MV-4-11 (cell line): ENCODE data around the gene ADORA2B.

Experiments
- DNase-seq: peaks from one replicate; lab custom pipeline; 2025; lab: John Stamatoyannopoulos, UW

Gene ADORA2B

GRCh38 chr17:15996322-15996721, 51.4 kb downstream of the ADORA2B start:
- DNase-seq: no peak

- DNase-seq: peak; percentile 91
Measured at GRCh38 chr17:15998031-15998562, 53.2 kb downstream of the ADORA2B start.

GRCh38 chr17:15999141-15999973, 54.4 kb downstream of the ADORA2B start, which contains the start of the genes TTC19 and ZSWIM7:
Gene TTC19, plus strand, starts transcription at chr17:15999824. Its CDS starts 25 bp downstream, at chr17:15999849.
Gene ZSWIM7, minus strand, starts transcription at chr17:15999704. Its CDS starts 110 bp downstream, at chr17:15999594.
- DNase-seq: peak; percentile 88

GRCh38 chr17:15999974-16000827, 55.3 kb downstream of the ADORA2B start:
- no peak for DNase-seq

- peak; percentile 12 for DNase-seq
Measured at GRCh38 chr17:16001226-16001897, 56.4 kb downstream of the ADORA2B start.

- DNase-seq: no peak
Measured at GRCh38 chr17:16002708-16003260, 57.9 kb downstream of the ADORA2B start.

- no peak for DNase-seq
Measured at GRCh38 chr17:16003841-16004240, 58.9 kb downstream of the ADORA2B start.

- no peak for DNase-seq
Measured at GRCh38 chr17:16005636-16006035, 60.7 kb downstream of the ADORA2B start.

GRCh38 chr17:16007439-16007838, 62.5 kb downstream of the ADORA2B start:
- DNase-seq: no peak

GRCh38 chr17:16013943-16014407, 69.0 kb downstream of the ADORA2B start:
- DNase-seq: no peak

- DNase-seq: peak; percentile 18
Measured at GRCh38 chr17:16019347-16019746, 74.4 kb downstream of the ADORA2B start.

GRCh38 chr17:16023881-16024280, 79.0 kb downstream of the ADORA2B start:
- no peak for DNase-seq

- no peak for DNase-seq
Measured at GRCh38 chr17:16025202-16025601, 80.3 kb downstream of the ADORA2B start.
